ENCODE data around the gene SLC25A6.
"Not testable (repeated sequence)": the region's sequence is repeated elsewhere in the genome, so short reads cannot be mapped to it uniquely, and the experiment has no call there.

Gene SLC25A6

DNA sequence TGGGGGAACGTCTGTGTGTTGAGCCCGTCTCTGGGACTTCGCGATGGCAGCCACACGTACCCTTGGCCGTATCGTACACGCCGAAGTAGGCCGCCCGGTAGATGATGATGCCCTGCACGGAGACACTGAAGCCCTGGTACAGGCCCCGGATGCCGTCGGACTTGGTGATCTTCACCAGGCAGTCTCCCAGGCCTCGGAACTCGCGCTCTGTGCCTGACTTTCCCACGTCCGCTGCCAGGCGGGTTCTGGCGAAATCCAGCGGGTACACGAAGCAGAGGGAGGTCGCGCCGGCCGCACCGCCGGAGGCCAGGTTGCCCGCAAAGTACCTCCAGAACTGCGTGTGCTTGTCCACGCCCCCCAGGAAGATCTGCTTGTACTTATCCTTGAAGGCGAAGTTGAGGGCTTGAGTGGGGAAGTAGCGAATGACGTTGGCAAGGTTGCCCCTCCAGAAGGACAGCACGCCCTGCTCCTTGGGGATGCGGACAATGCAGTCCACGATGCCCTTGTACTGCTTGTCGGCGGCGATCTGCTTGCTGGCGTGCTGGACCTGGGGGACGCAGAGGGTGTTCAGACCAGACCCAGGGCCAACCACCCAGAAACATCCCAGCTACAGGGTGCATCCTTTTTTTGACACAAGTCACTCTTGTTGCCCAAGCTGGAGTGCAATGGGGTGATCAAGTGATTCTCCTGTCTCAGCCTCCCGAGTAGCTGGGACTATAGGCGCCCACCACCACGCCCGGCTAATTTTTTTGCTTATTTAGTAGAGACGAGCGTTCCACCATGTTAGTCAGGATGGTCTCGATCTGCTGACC, 2.5 kb downstream of the SLC25A6 start:
- no peak for DNase-seq

GRCh38 chrX:1388651-1389050, 3.3 kb downstream of the SLC25A6 start:
- DNase-seq = no peak

GRCh38 chrX:1387141-1387776, 4.7 kb downstream of the SLC25A6 start:
- no peak for DNase-seq

GRCh38 chrX:1386338-1387127, 5.4 kb downstream of the SLC25A6 start:
- DNase-seq = no peak

DNA sequence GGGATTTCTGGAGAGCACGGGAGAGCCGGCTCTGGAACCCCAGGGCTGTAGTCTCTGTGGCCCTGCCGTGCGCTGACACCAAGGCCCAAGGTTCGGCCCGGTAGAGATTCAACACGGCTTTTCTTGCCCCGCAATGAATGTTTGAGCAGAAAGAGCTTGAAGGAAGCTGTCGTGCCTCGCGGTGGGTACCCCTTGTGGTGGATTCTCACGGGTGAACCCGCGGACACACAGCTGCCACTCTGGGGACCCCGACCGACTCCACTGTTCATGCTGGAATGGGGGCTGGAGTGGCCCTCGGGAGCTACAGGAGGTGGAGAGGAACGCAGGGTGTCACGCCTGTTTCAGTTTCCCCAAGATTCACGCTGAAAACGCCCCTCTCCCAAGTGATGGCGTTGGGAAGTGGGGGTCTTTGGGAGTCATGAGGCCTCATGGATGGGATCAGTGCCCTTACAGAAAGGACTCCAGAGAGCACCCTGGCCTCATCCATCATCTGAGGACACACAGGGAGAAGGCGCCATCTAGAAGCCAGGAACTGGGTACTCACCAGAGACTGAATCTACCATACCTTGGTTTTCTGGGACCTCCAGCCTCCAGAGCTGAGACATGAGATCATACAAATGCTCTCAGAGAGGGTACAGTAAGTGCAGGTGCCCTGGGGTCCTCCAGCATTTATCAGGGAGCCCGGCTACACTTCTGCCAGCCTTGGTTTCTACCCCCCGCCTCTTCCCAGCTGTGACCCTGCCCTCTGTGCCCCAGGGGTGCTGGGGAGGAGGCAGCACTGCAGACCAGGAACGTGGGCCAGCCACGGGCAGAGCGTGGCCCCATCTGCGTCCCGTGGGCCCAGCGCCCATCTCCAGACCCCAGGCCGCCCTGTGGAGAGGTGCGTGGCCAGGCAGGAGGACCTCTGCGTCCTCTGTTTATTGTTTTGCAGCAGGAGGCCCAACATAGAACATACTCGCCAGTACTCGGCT, 6.4 kb downstream of the SLC25A6 start:
- no peak for DNase-seq

DNA sequence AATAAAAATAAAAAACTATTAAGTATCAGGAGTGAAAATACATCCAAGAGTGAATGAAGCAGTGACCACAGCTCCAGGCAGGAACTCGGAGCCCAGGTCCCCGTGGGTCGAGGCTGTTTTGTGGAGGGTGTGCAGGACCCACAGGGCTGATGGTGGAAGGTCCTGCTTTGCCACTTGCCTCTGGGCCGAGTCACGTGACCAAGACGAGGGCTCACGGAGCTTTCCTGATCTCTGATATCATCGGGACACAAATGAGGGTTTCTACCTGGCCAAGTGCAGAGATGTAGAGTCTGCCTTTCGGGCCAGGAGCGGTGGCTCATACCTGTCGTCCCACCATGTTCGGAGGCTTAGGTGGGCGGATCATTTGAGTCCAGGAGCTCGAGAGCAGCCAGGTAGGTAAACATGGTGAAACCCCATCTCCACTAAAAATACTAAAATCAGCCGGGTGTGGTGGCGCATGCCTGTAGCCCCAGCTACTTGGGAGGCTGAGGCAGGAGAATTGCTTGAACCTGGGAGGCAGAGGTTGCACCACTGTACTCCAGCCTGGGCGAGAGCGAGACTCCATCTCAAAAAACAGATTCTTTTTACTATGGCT, 7.2 kb downstream of the SLC25A6 start:
- no peak for DNase-seq

GRCh38 chrX:1380672-1381233, 11.2 kb downstream of the SLC25A6 start:
- DNase-seq = no peak

DNA sequence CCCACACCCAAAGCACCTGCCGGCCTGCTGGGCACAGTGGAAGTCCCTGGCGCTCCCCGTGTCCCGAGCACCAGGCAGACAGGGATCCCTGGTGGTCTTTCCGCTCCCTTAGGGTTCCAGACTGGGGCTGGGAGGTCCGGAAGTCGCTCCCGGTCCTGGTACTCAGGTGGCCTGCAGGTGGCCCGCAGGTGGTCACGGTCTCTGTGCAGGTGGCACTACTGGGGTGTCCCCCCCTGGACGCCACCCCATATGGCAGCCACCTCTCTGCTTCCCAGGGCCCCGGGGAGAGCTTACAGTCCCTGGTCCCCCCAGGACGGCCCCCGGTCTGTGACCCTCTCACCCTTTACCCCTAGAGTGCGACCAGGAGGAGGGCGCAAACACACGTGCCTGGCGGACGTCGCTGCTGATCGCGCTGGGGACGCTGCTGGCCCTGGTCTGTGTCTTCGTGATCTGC, 13.6 kb downstream of the SLC25A6 start:
- DNase-seq = no peak

DNA sequence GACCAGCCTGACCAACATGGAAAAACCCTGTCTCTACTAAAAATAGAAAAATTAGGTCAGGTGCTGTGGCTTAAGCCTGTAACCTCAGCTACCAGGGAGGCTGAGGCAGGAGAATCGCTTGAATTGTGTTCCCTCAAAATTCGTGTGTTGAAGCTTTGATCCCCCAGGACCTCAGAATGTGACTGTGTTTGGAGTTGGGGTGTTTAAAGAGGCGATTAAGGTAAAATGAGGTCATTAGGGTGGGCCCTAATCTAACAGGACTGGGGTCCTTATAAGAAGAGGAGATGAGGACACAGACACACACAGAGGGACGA, 23.6 kb downstream of the SLC25A6 start:
- DNase-seq = no peak

- DNase-seq = not testable (repeated sequence)
Observed at GRCh38 chrX:1366363-1366762, 25.6 kb downstream of the SLC25A6 start.

DNA sequence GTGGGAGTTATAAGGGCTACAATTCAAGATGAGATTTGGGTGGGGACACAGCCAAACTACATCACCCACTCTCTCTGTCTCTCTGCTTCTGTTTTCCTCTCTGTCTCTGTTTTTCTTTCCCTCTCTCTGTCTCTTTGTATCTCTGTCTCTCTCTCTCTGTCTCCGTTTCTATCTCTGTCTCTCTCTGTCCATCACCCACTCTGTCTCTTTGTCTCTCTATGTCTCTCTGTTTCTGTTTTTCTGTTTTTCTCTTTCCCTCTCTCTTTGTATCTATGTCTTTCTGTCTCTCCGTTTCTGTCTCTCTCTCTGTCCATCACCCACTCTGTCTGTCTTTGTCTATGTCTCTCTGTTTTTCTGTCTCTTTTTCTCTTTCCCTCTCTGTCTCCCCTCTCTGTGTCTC, 30.0 kb downstream of the SLC25A6 start:
- DNase-seq = no peak

DNA sequence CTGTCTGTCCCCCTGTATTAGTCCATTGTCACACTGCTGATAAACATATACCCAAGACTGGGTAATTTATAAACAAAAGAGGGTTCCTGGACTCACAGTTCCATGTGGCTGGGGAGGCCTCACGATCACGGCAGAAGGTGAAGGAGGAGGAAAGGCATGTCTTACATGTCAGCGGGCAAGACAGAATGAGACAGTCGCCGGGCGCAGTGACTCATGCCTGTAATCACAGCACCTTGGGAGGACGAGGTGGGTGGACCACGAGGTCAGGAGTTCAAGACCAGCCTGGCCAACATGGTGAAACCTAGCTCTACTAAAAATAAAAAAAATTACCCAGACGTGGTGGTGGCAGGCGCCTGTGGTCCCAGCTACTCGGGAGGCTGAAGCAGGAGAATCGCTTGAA, 30.6 kb downstream of the SLC25A6 start:
- DNase-seq = no peak

GRCh38 chrX:1360171-1360570, 31.7 kb downstream of the SLC25A6 start:
- no peak for DNase-seq

DNA sequence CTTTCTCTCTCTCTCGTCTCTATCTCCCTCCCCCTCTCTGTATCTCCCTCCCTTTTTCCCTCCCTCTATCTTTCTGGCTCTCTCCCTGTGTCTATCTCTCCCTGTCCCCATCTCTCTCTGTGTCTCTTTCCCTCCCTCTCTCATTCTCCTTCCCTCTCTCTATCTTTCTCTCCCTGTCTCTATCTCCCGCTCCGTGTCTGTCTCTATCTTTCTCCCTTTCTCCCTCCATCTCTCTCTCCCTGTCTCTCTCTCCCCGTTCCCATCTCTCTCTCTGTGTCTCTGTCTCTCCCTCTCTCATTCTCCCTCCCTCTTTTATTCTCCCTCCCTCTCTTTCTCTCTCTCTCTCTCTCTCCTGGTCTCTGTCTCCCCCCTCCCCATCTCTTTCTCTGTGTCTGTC, 32.4 kb downstream of the SLC25A6 start:
- no peak for DNase-seq

GRCh38 chrX:1358793-1359476, 33.0 kb downstream of the SLC25A6 start:
- DNase-seq = no peak

DNA sequence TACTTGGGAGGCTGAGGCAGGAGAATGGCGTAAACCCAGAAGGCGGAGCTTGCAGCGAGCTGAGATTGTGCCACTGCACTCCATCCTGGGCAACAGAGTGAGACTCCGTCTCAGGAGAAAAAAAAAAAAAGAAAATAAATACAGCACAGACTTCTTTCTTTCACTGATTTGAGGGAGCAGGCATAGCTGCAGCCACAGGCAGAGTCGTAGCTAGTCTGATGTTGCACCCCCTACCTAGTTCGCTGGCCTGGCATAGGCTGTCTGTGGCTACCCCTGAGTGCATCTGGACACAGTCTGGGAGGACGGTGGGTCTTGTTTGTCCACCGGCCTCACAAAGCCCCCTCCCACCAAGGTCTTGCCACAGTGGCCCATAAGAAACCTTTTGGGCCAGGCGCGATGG, 33.9 kb downstream of the SLC25A6 start:
- DNase-seq = no peak

DNA sequence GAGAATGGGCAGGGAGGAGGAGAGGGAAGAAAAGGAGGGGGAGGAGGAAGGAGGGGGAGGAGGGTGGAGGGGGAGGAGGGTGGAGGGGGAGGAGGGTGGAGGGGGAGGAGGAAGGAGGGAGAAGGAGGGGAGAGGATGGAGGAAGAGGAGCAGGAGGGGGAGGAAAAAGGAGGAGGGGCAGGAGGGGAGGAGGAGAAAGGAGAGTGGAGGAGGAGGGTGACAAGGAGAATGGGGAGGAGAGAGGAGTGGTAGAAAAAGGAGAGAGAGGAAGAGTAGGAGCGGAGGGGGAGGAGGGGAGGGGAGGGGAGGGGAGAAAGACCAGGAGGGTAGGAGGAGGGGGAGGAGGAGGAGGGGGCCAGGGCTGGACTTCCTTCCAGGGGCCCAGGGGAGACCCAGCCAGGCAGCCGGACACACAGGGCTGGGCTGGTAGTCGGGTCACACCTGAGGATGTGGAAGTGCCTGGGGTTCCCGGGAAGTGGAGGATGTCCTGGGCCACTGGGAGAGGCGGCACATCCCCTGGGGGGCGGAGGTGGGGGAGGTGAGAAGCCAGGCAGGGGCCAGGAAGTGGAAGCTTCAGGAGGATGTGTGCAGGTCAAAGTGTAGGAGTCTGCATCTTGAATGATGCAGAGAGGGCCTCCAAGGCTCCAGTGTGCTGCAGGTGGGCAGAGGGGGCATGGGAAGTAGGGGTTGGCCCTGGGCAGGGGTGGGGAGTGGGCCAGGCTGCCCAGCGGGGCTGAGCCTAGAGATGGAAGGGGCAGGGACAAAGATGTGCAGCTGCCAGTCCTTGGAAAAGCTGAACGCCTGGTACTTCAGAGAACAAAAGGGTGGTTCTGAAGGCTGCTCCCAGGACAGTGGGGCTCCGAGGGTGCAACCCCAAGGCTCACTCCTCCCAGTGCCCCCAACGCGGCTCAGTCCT, 36.5 kb downstream of the SLC25A6 start:
- no peak for DNase-seq

DNA sequence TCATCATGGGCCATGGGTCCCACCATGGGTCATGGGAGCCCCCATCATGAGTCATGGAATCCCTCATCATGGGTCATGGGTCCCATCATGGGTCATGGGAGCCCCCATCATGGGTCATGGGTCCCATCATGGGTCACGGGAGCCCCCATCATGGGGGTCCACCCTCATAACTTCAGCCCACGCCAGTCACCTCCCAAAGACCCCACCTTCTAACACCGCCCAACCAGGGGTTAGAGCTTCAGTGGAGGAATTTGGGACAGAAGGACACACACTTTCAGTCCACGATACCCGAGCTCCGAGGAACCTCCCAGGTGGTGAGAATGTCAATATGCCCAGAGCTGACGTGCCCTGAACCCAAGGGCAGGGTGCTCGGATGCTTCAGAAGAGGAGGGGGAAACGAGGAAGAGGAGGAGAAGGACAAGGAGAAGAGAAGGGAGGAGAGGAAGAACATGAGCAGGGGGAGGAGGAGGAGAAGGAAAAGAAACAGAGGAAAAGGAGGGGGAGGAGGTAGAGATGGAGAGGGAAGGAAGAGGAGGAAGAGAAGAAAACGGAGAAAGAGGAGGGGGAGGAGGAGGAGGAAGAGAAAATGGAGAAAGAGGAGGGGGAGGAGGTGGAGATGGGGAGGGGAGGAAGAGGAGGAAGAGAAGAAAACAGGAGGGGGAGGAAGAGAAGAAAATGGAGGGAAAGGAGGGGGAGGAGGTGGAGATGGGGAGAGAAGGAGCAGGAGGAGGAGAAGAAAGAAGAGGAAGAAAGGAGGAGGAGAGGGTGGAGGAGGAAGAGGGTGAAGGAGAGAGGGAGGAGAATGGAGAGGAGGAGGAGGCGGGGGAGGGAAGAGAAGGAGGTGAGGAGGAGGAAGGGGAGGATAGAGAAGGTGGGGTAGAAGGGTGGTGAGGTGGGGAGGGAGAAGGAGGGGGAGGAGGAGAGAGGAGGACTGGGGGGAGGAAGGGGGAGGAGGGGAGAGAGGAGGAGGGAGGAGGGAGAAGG, 37.6 kb downstream of the SLC25A6 start:
- DNase-seq = no peak
